Measurements from ENCODE around the gene ARHGAP42.
A peak's percentile ranks its signal among the peaks of the same experiment; 100 is the strongest.

GRCh38 chr11:100687054-100687629 lies at the start of gene ARHGAP42:
- TF ChIP-seq CTCF (IDR thresholded peaks at IDR 0.05): no peak
- TF ChIP-seq EP300 (IDR thresholded peaks at IDR 0.05): peak in 1 of 2 donors; percentile 70
